ENCODE results near the gene PLXDC2. TPM values are rescaled to one million over a fixed set of nuclear protein-coding genes. Genes with fewer than 3 reads are reported as not detected.

PLXDC2 gene
- total RNA-seq, 1 donor from 2014 or later, result 7.5 TPM

GRCh38 chr10:19865676-19866075 is 49.4 kb downstream of the PLXDC2 start:
- DNase-seq (ENCODE audit: low read depth), result no peak
- TF ChIP-seq, protein P1, sequence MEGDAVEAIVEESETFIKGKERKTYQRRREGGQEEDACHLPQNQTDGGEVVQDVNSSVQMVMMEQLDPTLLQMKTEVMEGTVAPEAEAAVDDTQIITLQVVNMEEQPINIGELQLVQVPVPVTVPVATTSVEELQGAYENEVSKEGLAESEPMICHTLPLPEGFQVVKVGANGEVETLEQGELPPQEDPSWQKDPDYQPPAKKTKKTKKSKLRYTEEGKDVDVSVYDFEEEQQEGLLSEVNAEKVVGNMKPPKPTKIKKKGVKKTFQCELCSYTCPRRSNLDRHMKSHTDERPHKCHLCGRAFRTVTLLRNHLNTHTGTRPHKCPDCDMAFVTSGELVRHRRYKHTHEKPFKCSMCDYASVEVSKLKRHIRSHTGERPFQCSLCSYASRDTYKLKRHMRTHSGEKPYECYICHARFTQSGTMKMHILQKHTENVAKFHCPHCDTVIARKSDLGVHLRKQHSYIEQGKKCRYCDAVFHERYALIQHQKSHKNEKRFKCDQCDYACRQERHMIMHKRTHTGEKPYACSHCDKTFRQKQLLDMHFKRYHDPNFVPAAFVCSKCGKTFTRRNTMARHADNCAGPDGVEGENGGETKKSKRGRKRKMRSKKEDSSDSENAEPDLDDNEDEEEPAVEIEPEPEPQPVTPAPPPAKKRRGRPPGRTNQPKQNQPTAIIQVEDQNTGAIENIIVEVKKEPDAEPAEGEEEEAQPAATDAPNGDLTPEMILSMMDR (IDR thresholded peaks at IDR 0.05; ENCODE audit: insufficient read depth, low read length, poor library complexity, severe bottlenecking), result no peak
- Histone ChIP-seq H3K36me3 (ENCODE audit: control insufficient read depth, insufficient read depth, low read length) (no peaks in the 10 kb centered on the region), H3K27me3 (ENCODE audit: control insufficient read depth, insufficient read depth, low read length) (no peaks in the 10 kb centered on the region), H3K4me3 (ENCODE audit: low read depth, low read length) (no peak overlapping the region)

GRCh38 chr10:19869370-19869769 is 53.1 kb downstream of the PLXDC2 start:
- no peaks in the 10 kb centered on the region for H3K27me3 ChIP-seq (ENCODE audit: control insufficient read depth, insufficient read depth, low read length)
- H3K4me3 ChIP-seq (ENCODE audit: low read depth, low read length), result no peak overlapping the region
- H3K36me3 ChIP-seq (ENCODE audit: control insufficient read depth, insufficient read depth, low read length), result no peaks in the 10 kb centered on the region
- DNase-seq (ENCODE audit: low read depth), result no peak
- TF ChIP-seq, protein P1 (IDR thresholded peaks at IDR 0.05; ENCODE audit: insufficient read depth, low read length, poor library complexity, severe bottlenecking), result no peak

GRCh38 chr10:19872504-19873271 is 56.5 kb downstream of the PLXDC2 start:
- no peaks in the 10 kb centered on the region for H3K27me3 ChIP-seq (ENCODE audit: control insufficient read depth, insufficient read depth, low read length)
- no peaks in the 10 kb centered on the region for H3K36me3 ChIP-seq (ENCODE audit: control insufficient read depth, insufficient read depth, low read length)
- TF ChIP-seq, protein P1 (IDR thresholded peaks at IDR 0.05; ENCODE audit: insufficient read depth, low read length, poor library complexity, severe bottlenecking), result no peak
- no peak overlapping the region for H3K4me3 ChIP-seq (ENCODE audit: low read depth, low read length)
- DNase-seq (ENCODE audit: low read depth), result no peak

DNA sequence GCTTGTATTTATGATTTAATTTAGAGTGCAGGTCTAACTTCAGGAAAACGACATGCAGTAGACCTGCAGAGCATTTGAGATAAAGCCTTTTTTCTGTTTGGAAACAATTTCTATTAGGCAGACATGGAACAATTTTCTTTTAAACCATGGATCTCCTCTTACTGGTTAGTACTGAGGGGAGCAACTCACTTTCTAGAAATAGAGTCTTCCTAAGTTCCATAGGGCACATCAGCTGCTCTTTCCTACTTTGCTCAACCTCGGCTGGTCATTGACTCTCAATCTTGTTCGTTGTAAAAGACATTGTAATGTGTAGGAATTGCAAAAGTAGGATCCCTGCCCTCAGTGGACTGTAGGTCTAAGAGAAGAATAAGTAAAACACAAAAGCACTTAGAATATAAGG is 58.0 kb downstream of the PLXDC2 start:
- H3K27me3 ChIP-seq (ENCODE audit: control insufficient read depth, insufficient read depth, low read length), result no peaks in the 10 kb centered on the region
- no peak overlapping the region for H3K4me3 ChIP-seq (ENCODE audit: low read depth, low read length)
- H3K36me3 ChIP-seq (ENCODE audit: control insufficient read depth, insufficient read depth, low read length), result no peaks in the 10 kb centered on the region
- TF ChIP-seq, protein P1 (IDR thresholded peaks at IDR 0.05; ENCODE audit: insufficient read depth, low read length, poor library complexity, severe bottlenecking), result no peak
- DNase-seq (ENCODE audit: low read depth), result no peak

DNA sequence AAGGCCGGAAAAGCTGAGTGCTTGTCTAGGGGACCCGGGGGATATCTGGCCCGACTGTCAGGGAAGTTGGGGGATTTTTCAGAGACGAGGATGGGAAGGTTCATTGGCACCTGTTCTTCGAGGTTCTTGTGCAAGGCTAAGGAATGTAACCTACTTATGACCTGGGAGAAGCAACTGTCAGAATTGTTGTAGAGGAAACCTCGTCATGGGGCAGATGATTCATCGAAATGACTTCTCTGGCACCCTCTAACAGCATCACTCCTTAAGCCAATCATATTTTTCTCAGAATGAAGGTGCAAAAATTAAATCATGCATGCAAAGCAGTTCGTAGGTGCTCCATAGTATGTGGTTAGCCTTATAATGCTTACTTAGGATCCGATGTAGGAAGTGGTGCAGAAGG is 58.6 kb downstream of the PLXDC2 start:
- Histone ChIP-seq H3K27me3 (ENCODE audit: control insufficient read depth, insufficient read depth, low read length) (no peaks in the 10 kb centered on the region), H3K4me3 (ENCODE audit: low read depth, low read length) (no peak overlapping the region), H3K36me3 (ENCODE audit: control insufficient read depth, insufficient read depth, low read length) (no peaks in the 10 kb centered on the region)
- DNase-seq (ENCODE audit: low read depth), result peak; percentile 12
- TF ChIP-seq, protein P1 (IDR thresholded peaks at IDR 0.05; ENCODE audit: insufficient read depth, low read length, poor library complexity, severe bottlenecking), result no peak

DNA sequence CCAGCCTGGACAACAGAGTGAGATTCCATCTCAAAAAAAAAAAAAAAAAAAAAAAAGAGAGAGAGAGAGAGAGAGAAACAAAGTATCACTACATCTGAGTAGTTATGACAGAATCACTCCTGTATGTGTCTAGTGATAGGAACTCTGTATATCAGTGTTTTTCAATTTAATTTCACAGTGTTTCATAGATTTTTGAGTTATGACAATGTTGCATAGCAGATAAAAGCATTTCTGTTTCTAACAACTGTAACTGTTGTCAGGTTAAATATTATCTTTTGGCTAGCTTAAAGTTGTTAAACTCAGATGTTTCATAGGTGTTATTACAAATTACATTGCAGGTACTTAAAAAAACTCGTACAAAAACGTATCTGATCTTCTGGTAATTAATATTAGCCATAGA is 60.3 kb downstream of the PLXDC2 start:
- no peak overlapping the region for H3K4me3 ChIP-seq (ENCODE audit: low read depth, low read length)
- H3K27me3 ChIP-seq (ENCODE audit: control insufficient read depth, insufficient read depth, low read length), result no peaks in the 10 kb centered on the region
- no peak for DNase-seq (ENCODE audit: low read depth)
- H3K36me3 ChIP-seq (ENCODE audit: control insufficient read depth, insufficient read depth, low read length), result no peaks in the 10 kb centered on the region
- TF ChIP-seq, protein P1 (IDR thresholded peaks at IDR 0.05; ENCODE audit: insufficient read depth, low read length, poor library complexity, severe bottlenecking), result no peak
